ENCODE data around the gene WDR26.
"Not testable (repeated sequence)": the region's sequence is repeated elsewhere in the genome, so short reads cannot be mapped to it uniquely, and the experiment has no call there.

- not testable (repeated sequence) for TF ChIP-seq POLR2A, CTCF (IDR thresholded peaks at IDR 0.05)
These were observed 84.9 kb downstream of the WDR26 start for GRCh38 chr1:224349716-224350115.

All from testis (tissue), 2 donors.